K562 (cell line): ENCODE results near the gene NANOG. TPM values are rescaled to one million over a fixed set of nuclear protein-coding genes. Genes with fewer than 3 reads are reported as not detected.

Experiments
- ATAC-seq: fragments of 200-7000 bp; cut with Tn5 transposase; 3 replicates; pipeline ENCODE4 v1.9.1; 2020; ENCODE audit warnings: moderate library complexity
- BruUV-seq: library from RNA; stranded (reverse); fragments of 400-500 nt; replicated peaks from 2 replicates; lab custom pipeline; 2021; lab: Mats Ljungman, UMichigan
- CTCF ChIA-PET: fragments of 300-600 bp; formaldehyde crosslinking; extraction: SDS; loops from one replicate; lab custom pipeline; 2021; ENCODE audit warnings: low intra/inter-chr PET ratio; lab: Yijun Ruan, JAX
- POLR2A ChIA-PET: fragments of 300-600, 350-650 bp; sonication (Branson Sonifier 250); formaldehyde crosslinking; extraction: SDS; loops from one replicate; lab custom pipeline; 2021; ENCODE audit warnings: antibody characterized with exemption, inconsistent platforms; lab: Yijun Ruan, JAX
- DNase-seq, 4 experiments: peaks; one replicate each; pipeline versions ENCODE4 v3.0.0 to v3.0.0-alpha.2; 2011 to 2018; ENCODE audit warnings: low spot score in 3 of 4, mixed read lengths in 3 of 4; ENCODE audit errors: extremely low read depth in 1 of 4
- FAIRE-seq: peaks from 2 replicates; lab custom pipeline; 2011; peaks lifted over from hg19 to GRCh38; lab: Jason Lieb, UNC
- H2AFZ ChIP-seq: 2 replicates; pipeline ENCODE4 v1.6.0; 2011; ENCODE audit warnings: low read depth, low read length, control low read depth, inconsistent platforms
- H3K27ac ChIP-seq: fragments of 200-600 bp; 3 replicates; pipeline ENCODE4 v1.8.0; 2011; ENCODE audit warnings: low read depth, mild to moderate bottlenecking, control low read depth, inconsistent platforms, low read length, moderate library complexity, mixed read lengths; ENCODE audit errors: extremely low read depth
- H3K27me3 ChIP-seq, 2 experiments: fragments of 300-600 bp in 1 of 2; 2 replicates in 1 of 2; 3 replicates in 1 of 2; pipeline versions ENCODE4 v1.6.0 to v1.8.0; 2011; ENCODE audit warnings: inconsistent platforms in 2 of 2, low read length in 2 of 2, mild to moderate bottlenecking in 1 of 2, mixed read lengths in 1 of 2, moderate library complexity in 1 of 2; ENCODE audit not compliant: control insufficient read depth in 2 of 2, insufficient read depth in 2 of 2
- H3K36me3 ChIP-seq: fragments of 300-600 bp; 3 replicates; pipeline ENCODE4 v1.8.0; 2011; ENCODE audit warnings: mild to moderate bottlenecking, low read length, inconsistent platforms; ENCODE audit not compliant: control insufficient read depth, insufficient read depth
- H3K4me1 ChIP-seq, 2 experiments: fragments of 200-600 bp in 1 of 2; replicated peaks in 1 of 2; 2 replicates in 1 of 2; 3 replicates in 1 of 2; pipeline versions ENCODE4 v1.5.1 to v1.8.0; 2011; ENCODE audit warnings: inconsistent platforms in 2 of 2, low read length in 2 of 2, mild to moderate bottlenecking in 1 of 2, mixed read lengths in 1 of 2, moderate library complexity in 1 of 2; ENCODE audit not compliant: control insufficient read depth in 2 of 2, insufficient read depth in 2 of 2
- H3K4me2 ChIP-seq: 2 replicates; pipeline ENCODE4 v1.6.1; 2011; ENCODE audit warnings: low read length, control low read depth, inconsistent platforms, mixed read lengths; ENCODE audit not compliant: insufficient read depth
- H3K4me3 ChIP-seq: fragments of 200-600 bp; sonication (generic), shearing (Covaris generic); 2 replicates; pipeline ENCODE4 v1.5.1; 2016; ENCODE audit warnings: control low read depth, inconsistent platforms
- H3K79me2 ChIP-seq: fragments of 200-600 bp; 3 replicates; pipeline ENCODE4 v1.8.0; 2011; ENCODE audit warnings: low read length, inconsistent platforms; ENCODE audit not compliant: control insufficient read depth, insufficient read depth
- H3K9ac ChIP-seq, 2 experiments: 2 replicates each; pipeline versions ENCODE4 v1.6.0 to v1.6.1; 2011; ENCODE audit warnings: low read depth in 2 of 2, low read length in 2 of 2, control low read depth in 1 of 2, inconsistent platforms in 1 of 2, mild to moderate bottlenecking in 1 of 2, mixed read lengths in 1 of 2; ENCODE audit not compliant: insufficient read depth in 1 of 2
- H3K9me1 ChIP-seq: one replicate; pipeline ENCODE4 v1.6.0; 2011; ENCODE audit warnings: inconsistent platforms, mild to moderate bottlenecking, low read length, moderate library complexity; ENCODE audit not compliant: control insufficient read depth, insufficient read depth
- H3K9me3 ChIP-seq: replicated peaks from 2 replicates; pipeline ENCODE4 v1.5.1; 2011; ENCODE audit warnings: low read depth, low read length, inconsistent platforms; ENCODE audit not compliant: control insufficient read depth, insufficient read depth
- H4K20me1 ChIP-seq: replicated peaks from 2 replicates; pipeline ENCODE4 v1.6.1; 2011; ENCODE audit warnings: low read length, inconsistent platforms, mixed read lengths; ENCODE audit not compliant: control insufficient read depth, insufficient read depth
- BCLAF1 ChIP-seq, 2 experiments: fragments of 450-650 bp in 1 of 2; IDR thresholded peaks; 2 replicates each; pipeline ENCODE4 v1.6.1; 2011 to 2017; ENCODE audit warnings: low read depth in 2 of 2, antibody characterized with exemption in 1 of 2, borderline replicate concordance in 1 of 2, low read length in 1 of 2, mild to moderate bottlenecking in 1 of 2, mixed read lengths in 1 of 2; ENCODE audit not compliant: control insufficient read depth in 1 of 2
- BRF2 ChIP-seq: IDR thresholded peaks from 3 replicates; pipeline ENCODE4 v1.6.1; 2011; ENCODE audit warnings: borderline replicate concordance, mild to moderate bottlenecking; ENCODE audit not compliant: insufficient read length, insufficient read depth
- CBX3 ChIP-seq, 2 experiments: IDR thresholded peaks; 1 replicate in 1 of 2; 2 replicates in 1 of 2; pipeline ENCODE4 v1.6.1; 2012; ENCODE audit warnings: inconsistent platforms in 2 of 2, low read length in 2 of 2, borderline replicate concordance in 1 of 2, control low read depth in 1 of 2
- CHCHD3 ChIP-seq: fragments of 250-450 bp; sonication (Bioruptor Pico); IDR thresholded peaks from 2 replicates; pipeline ENCODE4 v2.1.2; 2022; ENCODE audit warnings: mild to moderate bottlenecking
- DMBX1 ChIP-seq: fragments of 250-450 bp; sonication (Bioruptor Pico); IDR thresholded peaks from 2 replicates; pipeline ENCODE4 v1.8.0; 2022; ENCODE audit warnings: inconsistent platforms, mild to moderate bottlenecking, moderate library complexity, borderline replicate concordance
- DNMT1 ChIP-seq: fragments of 450-650 bp; IDR thresholded peaks from 2 replicates; pipeline ENCODE4 v1.6.1; 2016; ENCODE audit warnings: antibody characterized with exemption, mild to moderate bottlenecking
- EZH2 ChIP-seq: IDR thresholded peaks from 2 replicates; pipeline ENCODE4 v1.6.1; 2012; ENCODE audit warnings: low read depth, mild to moderate bottlenecking, inconsistent platforms, low read length, borderline replicate concordance
- IFI16 ChIP-seq: fragments of 250-450 bp; sonication (Bioruptor Pico); IDR thresholded peaks from 2 replicates; pipeline ENCODE4 v2.1.2; 2022; ENCODE audit warnings: mild to moderate bottlenecking, inconsistent platforms
- NCOA1 ChIP-seq: fragments of 450-650 bp; IDR thresholded peaks from 2 replicates; pipeline ENCODE4 v1.6.1; 2016; ENCODE audit warnings: low read depth
- PHF8 ChIP-seq: fragments of 200-600 bp; sonication (generic); IDR thresholded peaks from 2 replicates; pipeline ENCODE4 v1.6.1; 2012; ENCODE audit warnings: mixed run types, mild to moderate bottlenecking, inconsistent platforms, low read length, moderate library complexity, borderline replicate concordance
- POU5F1 ChIP-seq: fragments of 150-350 bp; IDR thresholded peaks from 2 replicates; pipeline ENCODE4 v1.6.1; 2014; ENCODE audit warnings: borderline replicate concordance, low read length, low read depth, mild to moderate bottlenecking; ENCODE audit not compliant: partially characterized antibody
- PTBP1 ChIP-seq: fragments of 200-400 bp; formaldehyde crosslinking; IDR thresholded peaks from 2 replicates; pipeline ENCODE4 v1.6.1; 2017; ENCODE audit warnings: low read depth, low read length
- SIX5 ChIP-seq, 2 experiments: IDR thresholded peaks; 2 replicates each; pipeline ENCODE4 v1.6.1; 2011; ENCODE audit warnings: low read length in 2 of 2, borderline replicate concordance in 1 of 2, low read depth in 1 of 2, mild to moderate bottlenecking in 1 of 2, moderate library complexity in 1 of 2; ENCODE audit not compliant: insufficient read depth in 1 of 2
- SMAD1 ChIP-seq: fragments of 150-350 bp; IDR thresholded peaks from 2 replicates; pipeline ENCODE4 v1.6.1; 2014; ENCODE audit warnings: low read length, low read depth; ENCODE audit not compliant: partially characterized antibody
- TCF7 ChIP-seq: sonication (generic); IDR thresholded peaks from 2 replicates; pipeline ENCODE4 v1.6.1; 2016; ENCODE audit warnings: antibody characterized with exemption, borderline replicate concordance
- ZNF224 ChIP-seq: sonication (generic); formaldehyde crosslinking; IDR thresholded peaks from 2 replicates; pipeline ENCODE4 v1.8.0; 2022; ENCODE audit warnings: mild to moderate bottlenecking, missing genetic modification reagents
- ZNF239 ChIP-seq: fragments of 250-450 bp; sonication (Bioruptor Pico); IDR thresholded peaks from 2 replicates; pipeline ENCODE4 v1.4.0; 2020; ENCODE audit warnings: mild to moderate bottlenecking
- ZNF507 ChIP-seq: conservative IDR thresholded peaks from 2 replicates; pipeline ENCODE4 v1.6.1; 2017; ENCODE audit warnings: missing genetic modification characterization, missing compliant biosample characterization
- WGBS: fragments of 100-300 bp; shearing (Covaris generic); methylation state at CpG from one replicate; pipeline ENCODE4 v1.1.6; 2016; ENCODE audit warnings: low coverage, mixed read lengths; ENCODE audit not compliant: insufficient coverage; ENCODE audit errors: missing lambda C conversion rate; 5-methylcytosine and 5-hydroxymethylcytosine counted together
- in situ Hi-C: fragments of 300-500 bp; cut with MboI; formaldehyde crosslinking; loops from 4 replicates; pipeline ENCODE4 v1.15.0; 2018; ENCODE audit warnings: inconsistent platforms, mixed read lengths
- intact Hi-C: fragments of 100-400 bp; cut with micrococcal nuclease; formaldehyde crosslinking; loops from 2 replicates; pipeline ENCODE4 v1.14.2; 2022
- polyA plus RNA-seq, 8 experiments: library from polyadenylated mRNA; depleted of rRNA in 4 of 8; stranded (reverse) in 5 of 8; unstranded in 3 of 8; fragments of >200 nt; fragmentation: Nextera tagmentation in 2 of 8; fragmentation: Illumina TruSeq in 1 of 8; extraction: Ambion mirVana in 2 of 8; extraction: Trizol in 1 of 8; gene quantifications; 2 replicates each; pipeline versions ENCODE4 v1.2.1 to v1.2.3, GENCODE V29; 2011 to 2014; ENCODE audit warnings: inconsistent platforms in 1 of 8, missing spikeins in 1 of 8
- total RNA-seq, 7 experiments: library from RNA; depleted of rRNA in 6 of 7; stranded (reverse); fragments of >200 nt in 6 of 7; fragmentation: Illumina TruSeq in 2 of 7; extraction: Trizol in 2 of 7; gene quantifications; 2 replicates each; pipeline versions ENCODE4 v1.2.1 to v1.2.3, GENCODE V29; 2011 to 2021; ENCODE audit warnings: low replicate concordance in 1 of 7

NANOG gene
- total and polyA plus RNA-seq, 9 of the 15 experiments (the other 6 are each of a cell fraction or from before 2014, with no cell fraction given) = 0.04 TPM; not detected in 8

- no peak for ATAC-seq
- BruUV-seq = no TSS peak
- no peaks in the 10 kb centered on the region for H3K36me3 ChIP-seq
- DNase-seq = no peak
- ChIA-PET CTCF (no interaction called here), POLR2A (no interaction called here)
- no peak for TF ChIP-seq CHCHD3 (CRISPR knock-in tag)
- TF ChIP-seq POU5F1 = no peak
- no peak for TF ChIP-seq PHF8
- no peak for TF ChIP-seq PTBP1
- TF ChIP-seq SMAD1 = no peak
- TF ChIP-seq CBX3 (IDR thresholded peaks at IDR 0.05; ENCODE audit: borderline replicate concordance in 1 of 2, low read length in 2 of 2) = no peak
- no peak for TF ChIP-seq EZH2
- TF ChIP-seq ZNF507 (tag) = no peak
- no peak for TF ChIP-seq ZNF224 (CRISPR knock-in tag)
- no peak for TF ChIP-seq IFI16 (CRISPR knock-in tag)
- no peak for TF ChIP-seq ZNF239 (CRISPR knock-in tag)
- no peak for TF ChIP-seq NCOA1
- TF ChIP-seq TCF7 = no peak
- TF ChIP-seq SIX5 (IDR thresholded peaks at IDR 0.05; ENCODE audit: borderline replicate concordance in 1 of 2, insufficient read depth in 1 of 2, low read depth in 1 of 2, low read length in 2 of 2) = no peak
- TF ChIP-seq DNMT1 = no peak
- TF ChIP-seq BRF2 = no peak
- no peak for TF ChIP-seq DMBX1 (CRISPR knock-in tag)
- TF ChIP-seq BCLAF1 (IDR thresholded peaks at IDR 0.05; ENCODE audit: borderline replicate concordance in 1 of 2, control insufficient read depth in 1 of 2, low read depth in 2 of 2, low read length in 1 of 2) = no peak
- no peak overlapping the region for H2AFZ ChIP-seq
- WGBS = 2% methylated on average over 8 of the region's 9 CpGs
- in situ Hi-C loops = no loop called here
- no peak overlapping the region for H3K4me2 ChIP-seq
- no peaks in the 10 kb centered on the region; a peak in 1 of 5 replicates for H3K4me1 ChIP-seq
- no peaks in the 10 kb centered on the region for H3K9me3 ChIP-seq
- no peak overlapping the region for H3K27ac ChIP-seq
- intact Hi-C loops = no loop called here
- peaks cover 2 to 3% of the 10 kb centered on the region in 2 experiments; a peak in 1 of 5 replicates for H3K27me3 ChIP-seq
- no peak for FAIRE-seq
- no peak overlapping the region for H3K4me3 ChIP-seq
- no peak overlapping the region for H3K9ac ChIP-seq
- no peaks in the 10 kb centered on the region for H3K9me1 ChIP-seq
- H3K79me2 ChIP-seq = no peaks in the 10 kb centered on the region
- H4K20me1 ChIP-seq = no peaks in the 10 kb centered on the region
These were observed 45.9 kb downstream of the NANOG start for GRCh38 chr12:7835116-7835515.
